SJSA1 (cell line): ENCODE data around the gene RRAS. TPM values are rescaled to one million over a fixed set of nuclear protein-coding genes. Genes with fewer than 3 reads are reported as not detected.

Experiments
- DNase-seq, 2 experiments: peaks; one replicate each; pipeline ENCODE4 v3.0.0-alpha.2; 2015 to 2020; ENCODE audit warnings: low spot score in 2 of 2, low read depth in 1 of 2
- H3K27ac ChIP-seq: fragments of 250-450 bp; sonication (Bioruptor Pico); 2 replicates; pipeline ENCODE4 v1.5.1; 2020; ENCODE audit warnings: mild to moderate bottlenecking, moderate library complexity
- H3K27me3 ChIP-seq: fragments of 250-450 bp; sonication (Bioruptor Pico); replicated peaks from 2 replicates; pipeline ENCODE4 v1.5.1; 2020; ENCODE audit warnings: mild to moderate bottlenecking, moderate library complexity
- H3K36me3 ChIP-seq: fragments of 250-450 bp; sonication (Bioruptor Pico); 2 replicates; pipeline ENCODE4 v1.5.1; 2020; ENCODE audit warnings: mild to moderate bottlenecking
- H3K4me1 ChIP-seq: fragments of 250-450 bp; sonication (Bioruptor Pico); replicated peaks from 2 replicates; pipeline ENCODE4 v1.6.1; 2021; ENCODE audit warnings: mild to moderate bottlenecking
- H3K4me3 ChIP-seq: fragments of 250-450 bp; sonication (Bioruptor Pico); 2 replicates; pipeline ENCODE4 v1.5.1; 2020; ENCODE audit warnings: mild to moderate bottlenecking
- H3K9me3 ChIP-seq: fragments of 250-450 bp; sonication (Bioruptor Pico); replicated peaks from 2 replicates; pipeline ENCODE4 v1.5.1; 2020; ENCODE audit warnings: mild to moderate bottlenecking
- total RNA-seq: library from RNA; depleted of rRNA; stranded (reverse); fragments of >200 nt; shearing (Covaris generic); gene quantifications from 2 replicates; pipeline ENCODE4 v1.2.3, GENCODE V29; 2014; rRNA removed

RRAS gene
- total RNA-seq: 8.1 and 30.6 TPM in 2 replicates

DNA sequence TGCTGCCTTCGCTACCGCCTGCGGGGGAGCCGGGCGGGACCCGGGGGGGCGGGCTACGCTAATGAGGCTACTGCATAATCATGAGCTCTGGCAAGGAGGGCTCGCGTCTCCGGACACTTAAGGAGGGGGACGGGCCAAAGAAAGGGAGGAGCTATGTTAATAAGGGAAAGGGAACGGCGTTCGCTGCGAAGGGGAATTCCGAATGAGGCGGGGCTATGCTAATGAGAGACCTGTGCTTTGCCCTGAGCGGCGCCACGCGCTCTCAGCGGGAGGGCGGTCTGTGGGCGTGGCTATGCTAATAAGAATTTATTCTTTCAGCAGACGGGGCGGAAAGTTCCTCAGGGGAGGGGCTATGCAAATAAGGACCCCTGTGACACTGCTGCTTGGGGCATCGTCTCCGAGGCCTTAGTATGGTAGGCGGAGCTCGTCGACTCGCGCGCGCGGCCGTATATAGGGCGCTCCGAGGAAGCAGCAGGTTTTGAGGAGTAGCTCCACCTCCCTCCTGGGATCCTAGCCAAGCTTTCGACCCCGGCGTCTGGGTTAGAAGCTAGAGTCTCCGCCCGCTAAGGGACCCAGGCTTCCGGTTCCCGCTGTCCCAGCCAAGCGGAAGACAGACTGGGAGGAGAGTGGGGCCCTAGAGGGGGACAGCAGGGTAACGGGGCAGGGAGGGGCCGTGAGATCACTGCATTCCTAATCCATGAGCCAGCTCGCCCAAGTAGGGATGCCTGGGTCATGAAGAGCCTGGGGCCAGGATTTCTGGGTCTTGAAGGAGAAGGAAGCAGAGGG lies at the start of gene RRAS:
Gene RRAS, minus strand, starts transcription at position 31 of the 786 bp plus-strand sequence. CDS start 45 bp downstream, outside the sequence.
- H3K4me1 ChIP-seq: peaks cover 29% of the 10 kb centered on the region
- H3K36me3 ChIP-seq: peaks cover 22% of the 10 kb centered on the region
- peak within 1 kb of the TSS; percentile 100 for H3K27ac ChIP-seq
- H3K9me3 ChIP-seq: no peaks in the 10 kb centered on the region
- H3K4me3 ChIP-seq: peak within 1 kb of the TSS; percentile 59
- no peaks in the 10 kb centered on the region for H3K27me3 ChIP-seq
- peak; percentile 100 for DNase-seq

- H3K36me3 ChIP-seq: peaks cover 37% of the 10 kb centered on the region
- H3K9me3 ChIP-seq: no peaks in the 10 kb centered on the region
- H3K4me3 ChIP-seq: no peak within 1 kb of the TSS
- peaks cover 12% of the 10 kb centered on the region for H3K4me1 ChIP-seq
- DNase-seq: no peak
- H3K27me3 ChIP-seq: peaks cover 9% of the 10 kb centered on the region; the same call in 1 of the 2 replicates
- H3K27ac ChIP-seq: no peak within 1 kb of the TSS
These were observed 49.5 kb upstream of the RRAS start, which contains the start of gene ADM5 for GRCh38 chr19:49689133-49690078. ADM5 (plus strand) TSS chr19:49689594; CDS start chr19:49689838, 244 bp downstream.

DNA sequence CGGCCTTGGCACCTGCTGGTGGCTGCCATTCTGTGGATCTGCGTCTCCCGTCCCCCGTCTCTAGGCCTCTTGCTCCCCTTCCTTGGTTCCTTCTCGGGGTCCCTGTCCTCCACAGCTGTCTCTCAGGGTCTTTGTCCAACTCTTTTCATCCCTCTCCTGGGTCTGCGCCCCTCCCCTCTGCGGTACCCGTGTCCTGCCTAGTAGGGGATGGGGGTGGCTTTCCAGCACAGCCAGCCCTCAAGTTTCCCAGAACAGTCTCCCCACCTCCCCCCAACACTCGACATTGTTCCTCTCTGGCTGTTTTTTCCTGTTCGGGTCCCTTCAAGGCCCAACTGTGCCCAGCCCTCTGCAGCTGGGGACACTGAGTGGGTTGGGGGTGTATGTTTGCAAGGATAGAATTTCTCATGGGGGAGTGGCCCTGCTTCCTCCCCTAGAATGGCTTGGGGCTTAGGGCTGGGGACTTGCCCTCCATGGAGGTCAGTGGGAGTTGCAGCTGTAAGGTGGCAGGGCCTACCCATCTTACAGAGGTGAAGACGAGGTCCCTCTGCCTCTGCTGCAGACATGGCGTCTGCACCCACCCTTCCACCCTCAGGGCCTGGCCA lies 48.7 kb upstream of the RRAS start:
- Histone ChIP-seq H3K4me3 (no peak overlapping the region), H3K27ac (no peak overlapping the region), H3K27me3 (peaks cover 9% of the 10 kb centered on the region; the same call in 1 of the 2 replicates), H3K36me3 (peaks cover 45% of the 10 kb centered on the region), H3K9me3 (no peaks in the 10 kb centered on the region), H3K4me1 (peaks cover 12% of the 10 kb centered on the region)
- DNase-seq: no peak

DNA sequence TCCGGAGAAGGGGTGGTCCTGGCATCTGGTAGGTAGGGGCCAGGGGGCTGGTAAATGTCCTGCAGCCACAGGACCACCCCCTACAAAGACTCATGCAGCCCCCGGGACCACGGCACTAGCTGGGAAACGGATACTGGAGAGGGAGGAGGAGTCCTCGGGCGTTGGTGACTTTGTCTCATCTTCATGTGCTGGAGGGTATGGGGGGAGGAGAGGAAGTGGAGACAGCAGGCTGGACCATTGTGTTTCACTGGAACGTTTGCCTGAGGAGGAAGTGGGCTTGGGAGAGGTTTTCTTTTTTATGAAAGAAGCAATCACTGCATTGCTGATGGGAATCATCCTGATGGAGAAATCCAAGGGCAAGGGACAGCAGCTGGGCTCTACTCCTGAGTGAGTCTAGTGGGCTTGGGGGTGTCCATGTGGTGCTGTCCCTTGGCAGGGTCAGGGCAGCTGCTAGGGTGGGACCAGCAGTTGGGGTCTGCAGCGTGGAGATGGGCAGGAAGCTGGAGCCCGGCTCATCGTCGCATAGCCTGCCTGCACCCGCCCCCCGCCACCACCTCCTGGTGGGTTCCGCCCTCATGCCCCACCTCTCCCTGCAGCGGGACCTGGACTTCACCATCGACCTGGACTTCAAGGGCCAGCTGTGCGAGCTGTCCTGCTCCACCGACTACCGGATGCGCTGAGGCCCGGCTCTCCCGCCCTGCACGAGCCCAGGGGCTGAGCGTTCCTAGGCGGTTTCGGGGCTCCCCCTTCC lies 47.8 kb upstream of the RRAS start:
- peaks cover 12% of the 10 kb centered on the region for H3K4me1 ChIP-seq
- H3K36me3 ChIP-seq: peaks cover 54% of the 10 kb centered on the region
- no peaks in the 10 kb centered on the region for H3K9me3 ChIP-seq
- no peak overlapping the region for H3K4me3 ChIP-seq
- H3K27ac ChIP-seq: no peak overlapping the region
- H3K27me3 ChIP-seq: peaks cover 9% of the 10 kb centered on the region; the same call in 1 of the 2 replicates
- DNase-seq: no peak

GRCh38 chr19:49687150-49687549 lies 47.2 kb upstream of the RRAS start:
- Histone ChIP-seq H3K4me1 (peaks cover 12% of the 10 kb centered on the region), H3K27ac (no peak overlapping the region), H3K4me3 (no peak overlapping the region), H3K9me3 (no peaks in the 10 kb centered on the region), H3K27me3 (peaks cover 9% of the 10 kb centered on the region; the same call in 1 of the 2 replicates), H3K36me3 (peaks cover 60% of the 10 kb centered on the region)
- no peak for DNase-seq

GRCh38 chr19:49686503-49687088 lies 46.7 kb upstream of the RRAS start:
- no peak for DNase-seq
- Histone ChIP-seq H3K36me3 (peaks cover 65% of the 10 kb centered on the region), H3K4me3 (no peak overlapping the region), H3K4me1 (peaks cover 12% of the 10 kb centered on the region), H3K27me3 (peaks cover 9% of the 10 kb centered on the region; the same call in 1 of the 2 replicates), H3K9me3 (no peaks in the 10 kb centered on the region), H3K27ac (no peak overlapping the region)

- no peak overlapping the region for H3K4me3 ChIP-seq
- peaks cover 72% of the 10 kb centered on the region for H3K36me3 ChIP-seq
- no peaks in the 10 kb centered on the region for H3K9me3 ChIP-seq
- no peak for DNase-seq
- H3K27ac ChIP-seq: no peak overlapping the region
- peaks cover 7% of the 10 kb centered on the region for H3K4me1 ChIP-seq
- peaks cover 2% of the 10 kb centered on the region; the same call in 1 of the 2 replicates for H3K27me3 ChIP-seq
These were observed 45.9 kb upstream of the RRAS start for GRCh38 chr19:49685845-49686332.

- Histone ChIP-seq H3K9me3 (no peaks in the 10 kb centered on the region), H3K4me3 (no peak overlapping the region), H3K4me1 (peaks cover 9% of the 10 kb centered on the region), H3K27ac (no peak overlapping the region), H3K36me3 (peaks cover 80% of the 10 kb centered on the region), H3K27me3 (no peaks in the 10 kb centered on the region)
- no peak for DNase-seq
These were observed 45.1 kb upstream of the RRAS start for GRCh38 chr19:49684983-49685553.

- Histone ChIP-seq H3K9me3 (no peaks in the 10 kb centered on the region), H3K27ac (no peak overlapping the region), H3K4me1 (peaks cover 9% of the 10 kb centered on the region), H3K36me3 (peaks cover 80% of the 10 kb centered on the region), H3K27me3 (no peaks in the 10 kb centered on the region), H3K4me3 (no peak overlapping the region)
- no peak for DNase-seq
These were observed 44.5 kb upstream of the RRAS start for GRCh38 chr19:49684251-49684982.

DNA sequence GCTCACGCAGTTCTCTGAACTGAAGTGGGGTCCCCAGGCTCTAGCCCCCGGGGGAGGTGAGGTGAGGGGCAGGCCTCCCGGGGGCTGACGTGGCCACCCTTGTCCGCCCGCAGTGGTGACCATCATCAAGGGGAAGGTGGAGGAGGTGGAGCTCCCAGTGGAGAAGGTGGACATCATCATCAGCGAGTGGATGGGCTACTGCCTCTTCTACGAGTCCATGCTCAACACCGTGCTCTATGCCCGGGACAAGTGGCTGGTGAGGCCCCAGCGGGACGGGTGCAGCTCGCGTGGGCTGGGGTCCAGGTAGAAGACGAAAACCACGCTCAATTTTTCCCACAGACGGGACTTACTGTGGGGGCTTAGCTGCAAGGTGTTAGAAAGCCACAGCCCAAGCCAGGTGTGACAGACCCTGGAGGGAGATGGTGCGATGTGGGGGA lies 43.9 kb upstream of the RRAS start:
- Histone ChIP-seq H3K36me3 (peaks cover 77% of the 10 kb centered on the region), H3K4me3 (no peak overlapping the region), H3K9me3 (no peaks in the 10 kb centered on the region), H3K4me1 (peaks cover 9% of the 10 kb centered on the region), H3K27ac (no peak overlapping the region), H3K27me3 (no peaks in the 10 kb centered on the region)
- DNase-seq: no peak

- Histone ChIP-seq H3K4me1 (peaks cover 12% of the 10 kb centered on the region), H3K9me3 (no peaks in the 10 kb centered on the region), H3K27me3 (no peaks in the 10 kb centered on the region), H3K4me3 (no peak overlapping the region), H3K27ac (no peak overlapping the region), H3K36me3 (peaks cover 67% of the 10 kb centered on the region)
- DNase-seq: no peak
These were observed 42.3 kb upstream of the RRAS start for GRCh38 chr19:49682274-49682673.

GRCh38 chr19:49681830-49682229 lies 41.9 kb upstream of the RRAS start:
- Histone ChIP-seq H3K4me1 (peaks cover 12% of the 10 kb centered on the region), H3K4me3 (no peak overlapping the region), H3K36me3 (peaks cover 65% of the 10 kb centered on the region), H3K9me3 (no peaks in the 10 kb centered on the region), H3K27ac (no peak overlapping the region), H3K27me3 (no peaks in the 10 kb centered on the region)
- peak in 1 of 2 experiments; percentile 40 for DNase-seq
